ENCODE measurements around the gene DHX35. TPM values are rescaled to one million over a fixed set of nuclear protein-coding genes. Genes with fewer than 3 reads are reported as not detected.

The DHX35 gene
- total and polyA plus RNA-seq, 8 donors: 2.2 to 6.8 (median 3.3) TPM

GRCh38 chr20:39010496-39010895 lies 48.4 kb downstream of the DHX35 start:
- FAIRE-seq (no peak), DNase-seq (no peak), ATAC-seq (no peak)
- H3K36me3 ChIP-seq: peaks cover 0 to 28% (median 4%) of the 10 kb centered on the region in 3 donors
- H3K9me3 ChIP-seq: no peaks in the 10 kb centered on the region
- no peak overlapping the region for H3K4me3 ChIP-seq
- no peak overlapping the region for H3K27ac ChIP-seq
- 85 to 100% methylated on average over 1 of the region's 1 CpG for WGBS, 2 donors
- intact Hi-C loops (cut with DNase I): no loop called here
- no peaks in the 10 kb centered on the region for H3K4me1 ChIP-seq
- TF ChIP-seq CTCF (IDR thresholded peaks at IDR 0.05): no peak
- no peaks in the 10 kb centered on the region for H3K27me3 ChIP-seq

- intact Hi-C loops (cut with DNase I): no loop called here
- ATAC-seq (no peak), DNase-seq (no peak), FAIRE-seq (no peak)
- no peaks in the 10 kb centered on the region for H3K27me3 ChIP-seq
- peaks cover 0 to 15% (median 4%) of the 10 kb centered on the region in 3 donors for H3K36me3 ChIP-seq
- H3K27ac ChIP-seq: no peak overlapping the region
- TF ChIP-seq CTCF (IDR thresholded peaks at IDR 0.05): no peak
- 77 to 86% methylated on average over 2 of the region's 2 CpGs for WGBS, 2 donors
- no peaks in the 10 kb centered on the region for H3K4me1 ChIP-seq
- H3K9me3 ChIP-seq: no peaks in the 10 kb centered on the region
- no peak overlapping the region for H3K4me3 ChIP-seq
These were observed 51.5 kb downstream of the DHX35 start for GRCh38 chr20:39013662-39014109.

- Histone ChIP-seq H3K27me3 (no peaks in the 10 kb centered on the region), H3K4me1 (no peaks in the 10 kb centered on the region), H3K9me3 (no peaks in the 10 kb centered on the region), H3K27ac (no peak overlapping the region), H3K4me3 (no peak overlapping the region), H3K36me3 (peaks cover 0 to 3% (median under 1%) of the 10 kb centered on the region in 3 donors)
- DNase-seq (no peak), ATAC-seq (no peak), FAIRE-seq (no peak)
- intact Hi-C loops (cut with DNase I): no loop called here
- TF ChIP-seq CTCF (IDR thresholded peaks at IDR 0.05): no peak
- 96 to 97% methylated on average over 3 of the region's 3 CpGs for WGBS, 2 donors
These were observed 53.9 kb downstream of the DHX35 start for GRCh38 chr20:39016041-39016440.

- FAIRE-seq: no peak
- intact Hi-C loops (cut with DNase I): no loop called here
- TF ChIP-seq CTCF (IDR thresholded peaks at IDR 0.05): no peak
- Histone ChIP-seq H3K36me3 (peaks cover 0 to 3% (median 0%) of the 10 kb centered on the region in 3 donors), H3K27ac (no peak overlapping the region), H3K4me3 (no peak overlapping the region), H3K27me3 (no peaks in the 10 kb centered on the region), H3K9me3 (no peaks in the 10 kb centered on the region), H3K4me1 (no peaks in the 10 kb centered on the region)
- ATAC-seq: no peak
- DNase-seq: no peak
- 98 to 100% methylated on average over 2 of the region's 2 CpGs for WGBS, 2 donors
These were observed 54.4 kb downstream of the DHX35 start for GRCh38 chr20:39016506-39016905.

GRCh38 chr20:39019027-39019426 lies 56.9 kb downstream of the DHX35 start:
- no peaks in the 10 kb centered on the region for H3K4me1 ChIP-seq
- peaks cover 0 to 17% (median 0%) of the 10 kb centered on the region in 3 donors for H3K36me3 ChIP-seq
- FAIRE-seq: no peak
- WGBS, 2 donors: 91 to 92% methylated on average over 3 of the region's 3 CpGs
- no peaks in the 10 kb centered on the region for H3K9me3 ChIP-seq
- H3K27me3 ChIP-seq: no peaks in the 10 kb centered on the region
- intact Hi-C loops (cut with DNase I): no loop called here
- TF ChIP-seq CTCF (IDR thresholded peaks at IDR 0.05): no peak
- H3K27ac ChIP-seq: no peak overlapping the region
- H3K4me3 ChIP-seq: no peak overlapping the region
- ATAC-seq: no peak
- DNase-seq: no peak
